ENCODE data around the gene TFCP2L1.

TFCP2L1 gene

GRCh38 chr2:121187351-121187981, 97.5 kb downstream of the TFCP2L1 start:
- Histone ChIP-seq H3K9ac (ENCODE audit: low read depth, low read length) (no peak overlapping the region), H3K4me3 (ENCODE audit: low read depth, low read length) (no peak overlapping the region), H3K4me1 (ENCODE audit: control insufficient read depth, insufficient read depth, low read length) (no peaks in the 10 kb centered on the region), H3K9me3 (ENCODE audit: control insufficient read depth, insufficient read depth, low read length) (no peaks in the 10 kb centered on the region), H3K36me3 (ENCODE audit: control insufficient read depth, insufficient read depth, low read length) (no peaks in the 10 kb centered on the region), H3K27me3 (ENCODE audit: control insufficient read depth, insufficient read depth, low read length) (no peaks in the 10 kb centered on the region)

GRCh38 chr2:121186261-121186660, 98.7 kb downstream of the TFCP2L1 start:
- no peak overlapping the region for H3K9ac ChIP-seq (ENCODE audit: low read depth, low read length)
- no peaks in the 10 kb centered on the region for H3K27me3 ChIP-seq (ENCODE audit: control insufficient read depth, insufficient read depth, low read length)
- no peak overlapping the region for H3K4me3 ChIP-seq (ENCODE audit: low read depth, low read length)
- H3K9me3 ChIP-seq (ENCODE audit: control insufficient read depth, insufficient read depth, low read length), result no peaks in the 10 kb centered on the region
- no peaks in the 10 kb centered on the region for H3K4me1 ChIP-seq (ENCODE audit: control insufficient read depth, insufficient read depth, low read length)
- no peaks in the 10 kb centered on the region for H3K36me3 ChIP-seq (ENCODE audit: control insufficient read depth, insufficient read depth, low read length)

- Histone ChIP-seq H3K4me1 (ENCODE audit: control insufficient read depth, insufficient read depth, low read length) (no peaks in the 10 kb centered on the region), H3K9ac (ENCODE audit: low read depth, low read length) (no peak overlapping the region)
Observed at GRCh38 chr2:121185571-121186074, 99.4 kb downstream of the TFCP2L1 start.

GRCh38 chr2:121185111-121185510, 99.9 kb downstream of the TFCP2L1 start:
- Histone ChIP-seq H3K9me3 (ENCODE audit: control insufficient read depth, insufficient read depth, low read length) (no peaks in the 10 kb centered on the region), H3K4me1 (ENCODE audit: control insufficient read depth, insufficient read depth, low read length) (no peaks in the 10 kb centered on the region), H3K4me3 (ENCODE audit: low read depth, low read length) (no peak overlapping the region), H3K9ac (ENCODE audit: low read depth, low read length) (no peak overlapping the region), H3K36me3 (ENCODE audit: control insufficient read depth, insufficient read depth, low read length) (no peaks in the 10 kb centered on the region), H3K27me3 (ENCODE audit: control insufficient read depth, insufficient read depth, low read length) (no peaks in the 10 kb centered on the region)

More at GRCh38 chr2:121185571-121186074, 99.4 kb downstream of the TFCP2L1 start:
- H3K36me3 ChIP-seq (ENCODE audit: control insufficient read depth, insufficient read depth, low read length), result no peaks in the 10 kb centered on the region
- no peak overlapping the region for H3K4me3 ChIP-seq (ENCODE audit: low read depth, low read length)
- H3K9me3 ChIP-seq (ENCODE audit: control insufficient read depth, insufficient read depth, low read length), result no peaks in the 10 kb centered on the region
- no peaks in the 10 kb centered on the region for H3K27me3 ChIP-seq (ENCODE audit: control insufficient read depth, insufficient read depth, low read length)

- no peak overlapping the region for H3K4me3 ChIP-seq (ENCODE audit: low read depth, low read length)
- no peaks in the 10 kb centered on the region for H3K27me3 ChIP-seq (ENCODE audit: control insufficient read depth, insufficient read depth, low read length)
- no peaks in the 10 kb centered on the region for H3K9me3 ChIP-seq (ENCODE audit: control insufficient read depth, insufficient read depth, low read length)
- no peaks in the 10 kb centered on the region for H3K4me1 ChIP-seq (ENCODE audit: control insufficient read depth, insufficient read depth, low read length)
- no peak overlapping the region for H3K9ac ChIP-seq (ENCODE audit: low read depth, low read length)
- no peaks in the 10 kb centered on the region for H3K36me3 ChIP-seq (ENCODE audit: control insufficient read depth, insufficient read depth, low read length)
Observed at GRCh38 chr2:121184248-121184862, 100.6 kb downstream of the TFCP2L1 start.

- Histone ChIP-seq H3K27me3 (ENCODE audit: control insufficient read depth, insufficient read depth, low read length) (no peaks in the 10 kb centered on the region), H3K9me3 (ENCODE audit: control insufficient read depth, insufficient read depth, low read length) (no peaks in the 10 kb centered on the region), H3K36me3 (ENCODE audit: control insufficient read depth, insufficient read depth, low read length) (no peaks in the 10 kb centered on the region), H3K9ac (ENCODE audit: low read depth, low read length) (no peak overlapping the region), H3K4me1 (ENCODE audit: control insufficient read depth, insufficient read depth, low read length) (no peaks in the 10 kb centered on the region), H3K4me3 (ENCODE audit: low read depth, low read length) (no peak overlapping the region)
Observed at GRCh38 chr2:121182520-121182919, 102.5 kb downstream of the TFCP2L1 start.

GRCh38 chr2:121179467-121179866, 105.5 kb downstream of the TFCP2L1 start:
- H3K27me3 ChIP-seq (ENCODE audit: control insufficient read depth, insufficient read depth, low read length), result no peaks in the 10 kb centered on the region
- H3K36me3 ChIP-seq (ENCODE audit: control insufficient read depth, insufficient read depth, low read length), result no peaks in the 10 kb centered on the region
- no peaks in the 10 kb centered on the region for H3K4me1 ChIP-seq (ENCODE audit: control insufficient read depth, insufficient read depth, low read length)
- H3K4me3 ChIP-seq (ENCODE audit: low read depth, low read length), result no peak overlapping the region
- no peak overlapping the region for H3K9ac ChIP-seq (ENCODE audit: low read depth, low read length)
- H3K9me3 ChIP-seq (ENCODE audit: control insufficient read depth, insufficient read depth, low read length), result no peaks in the 10 kb centered on the region

GRCh38 chr2:121178730-121179129, 106.3 kb downstream of the TFCP2L1 start:
- Histone ChIP-seq H3K9ac (ENCODE audit: low read depth, low read length) (no peak overlapping the region), H3K4me1 (ENCODE audit: control insufficient read depth, insufficient read depth, low read length) (no peaks in the 10 kb centered on the region), H3K4me3 (ENCODE audit: low read depth, low read length) (no peak overlapping the region), H3K9me3 (ENCODE audit: control insufficient read depth, insufficient read depth, low read length) (no peaks in the 10 kb centered on the region), H3K27me3 (ENCODE audit: control insufficient read depth, insufficient read depth, low read length) (no peaks in the 10 kb centered on the region), H3K36me3 (ENCODE audit: control insufficient read depth, insufficient read depth, low read length) (no peaks in the 10 kb centered on the region)

GRCh38 chr2:121177896-121178295, 107.1 kb downstream of the TFCP2L1 start:
- Histone ChIP-seq H3K9me3 (ENCODE audit: control insufficient read depth, insufficient read depth, low read length) (no peaks in the 10 kb centered on the region), H3K4me3 (ENCODE audit: low read depth, low read length) (no peak overlapping the region), H3K9ac (ENCODE audit: low read depth, low read length) (no peak overlapping the region), H3K27me3 (ENCODE audit: control insufficient read depth, insufficient read depth, low read length) (no peaks in the 10 kb centered on the region), H3K36me3 (ENCODE audit: control insufficient read depth, insufficient read depth, low read length) (no peaks in the 10 kb centered on the region), H3K4me1 (ENCODE audit: control insufficient read depth, insufficient read depth, low read length) (no peaks in the 10 kb centered on the region)

- Histone ChIP-seq H3K9me3 (ENCODE audit: control insufficient read depth, insufficient read depth, low read length) (no peaks in the 10 kb centered on the region), H3K27me3 (ENCODE audit: control insufficient read depth, insufficient read depth, low read length) (no peaks in the 10 kb centered on the region), H3K4me1 (ENCODE audit: control insufficient read depth, insufficient read depth, low read length) (no peaks in the 10 kb centered on the region), H3K36me3 (ENCODE audit: control insufficient read depth, insufficient read depth, low read length) (no peaks in the 10 kb centered on the region), H3K4me3 (ENCODE audit: low read depth, low read length) (no peak overlapping the region), H3K9ac (ENCODE audit: low read depth, low read length) (no peak overlapping the region)
Observed at GRCh38 chr2:121175326-121175725, 109.7 kb downstream of the TFCP2L1 start.

- Histone ChIP-seq H3K27me3 (ENCODE audit: control insufficient read depth, insufficient read depth, low read length) (no peaks in the 10 kb centered on the region), H3K9ac (ENCODE audit: low read depth, low read length) (no peak overlapping the region), H3K4me3 (ENCODE audit: low read depth, low read length) (no peak overlapping the region), H3K4me1 (ENCODE audit: control insufficient read depth, insufficient read depth, low read length) (no peaks in the 10 kb centered on the region), H3K36me3 (ENCODE audit: control insufficient read depth, insufficient read depth, low read length) (no peaks in the 10 kb centered on the region), H3K9me3 (ENCODE audit: control insufficient read depth, insufficient read depth, low read length) (no peaks in the 10 kb centered on the region)
Observed at GRCh38 chr2:121173806-121174205, 111.2 kb downstream of the TFCP2L1 start.

- Histone ChIP-seq H3K4me1 (ENCODE audit: control insufficient read depth, insufficient read depth, low read length) (no peaks in the 10 kb centered on the region), H3K9me3 (ENCODE audit: control insufficient read depth, insufficient read depth, low read length) (no peaks in the 10 kb centered on the region), H3K36me3 (ENCODE audit: control insufficient read depth, insufficient read depth, low read length) (no peaks in the 10 kb centered on the region), H3K9ac (ENCODE audit: low read depth, low read length) (no peak overlapping the region), H3K4me3 (ENCODE audit: low read depth, low read length) (no peak overlapping the region), H3K27me3 (ENCODE audit: control insufficient read depth, insufficient read depth, low read length) (no peaks in the 10 kb centered on the region)
Observed at GRCh38 chr2:121173112-121173511, 111.9 kb downstream of the TFCP2L1 start.

All from iPS-15b (cell line).